ENCODE data around the gene GLMP. TPM values are rescaled to one million over a fixed set of nuclear protein-coding genes. Genes with fewer than 3 reads are reported as not detected.

The GLMP gene
- total RNA-seq, 8 experiments from 2014 or later = 16.3 to 138 (median 33.0) TPM

- in situ Hi-C loops (cut with MboI; ENCODE audit: low pct_unique_long_range_greater_than_20kb in 2 of 9, low sequenced_read_pairs in 9 of 9, unreplicated experiment in 9 of 9) = no loop called here
- peak in 2 of 8 experiments; percentile 65 to 89 for ATAC-seq (replicated peaks in 6 of 8)
- no peaks in the 10 kb centered on the region for H3K4me1 ChIP-seq (replicated peaks in 1 of 2)
- H3K4me3 ChIP-seq = no peak overlapping the region
- H3K27ac ChIP-seq = no peak overlapping the region
Measured at GRCh38 chr1:156308078-156308477, 12.6 kb upstream of the GLMP start.

GRCh38 chr1:156305215-156305614 lies 9.7 kb upstream of the GLMP start:
- 13 to 100% (median 100%) methylated on average over 1 to 2 of the region's 2 CpGs; no CpG with 5 or more reads in 3 of the 10 experiments for WGBS, 10 experiments
- ATAC-seq (replicated peaks in 6 of 8) = no peak
- in situ Hi-C loops (cut with MboI; ENCODE audit: low pct_unique_long_range_greater_than_20kb in 2 of 9, low sequenced_read_pairs in 9 of 9, unreplicated experiment in 9 of 9) = no loop called here

GRCh38 chr1:156303241-156303640 lies 7.8 kb upstream of the GLMP start:
- Histone ChIP-seq H3K4me1 (replicated peaks in 1 of 2) (no peaks in the 10 kb centered on the region), H3K4me3 (no peak overlapping the region), H3K27ac (no peak overlapping the region)
- in situ Hi-C loops (cut with MboI; ENCODE audit: low pct_unique_long_range_greater_than_20kb in 2 of 9, low sequenced_read_pairs in 9 of 9, unreplicated experiment in 9 of 9) = no loop called here
- ATAC-seq (replicated peaks in 6 of 8) = no peak
- WGBS, 10 experiments = 81 to 100% (median 95%) methylated on average over 2 to 4 of the region's 4 CpGs; no CpG with 5 or more reads in 3 of the 10 experiments

More at GRCh38 chr1:156305215-156305614, 9.7 kb upstream of the GLMP start:
- Histone ChIP-seq H3K4me3 (no peak overlapping the region), H3K4me1 (replicated peaks in 1 of 2) (no peaks in the 10 kb centered on the region), H3K27ac (no peak overlapping the region)

GRCh38 chr1:156298852-156299357 lies 3.4 kb upstream of the GLMP start, which contains the start of gene VHLL:
VHLL (minus strand) TSS chr1:156299307; CDS start chr1:156299189, 118 bp downstream.
- no peak within 1 kb of the TSS for H3K4me3 ChIP-seq
- ATAC-seq (replicated peaks in 6 of 8) = peak in 1 of 8 experiments; percentile 7
- in situ Hi-C loops (cut with MboI; ENCODE audit: low pct_unique_long_range_greater_than_20kb in 2 of 9, low sequenced_read_pairs in 9 of 9, unreplicated experiment in 9 of 9) = no loop called here

GRCh38 chr1:156293895-156294294 lies 1.6 kb downstream of the GLMP start:
- Histone ChIP-seq H3K4me3 (no peak overlapping the region), H3K27ac (no peak overlapping the region), H3K4me1 (replicated peaks in 1 of 2) (peaks cover 14 to 19% of the 10 kb centered on the region in 2 donors)
- no peak for ATAC-seq (replicated peaks in 6 of 8)
- in situ Hi-C loops (cut with MboI; ENCODE audit: low pct_unique_long_range_greater_than_20kb in 2 of 9, low sequenced_read_pairs in 9 of 9, unreplicated experiment in 9 of 9) = no loop called here
- 88 to 94% (median 90%) methylated on average over 6 to 9 of the region's 9 CpGs; no CpG with 5 or more reads in 6 of the 10 experiments for WGBS, 10 experiments

More at GRCh38 chr1:156298852-156299357, 3.4 kb upstream of the GLMP start, which contains the start of gene VHLL:
- Histone ChIP-seq H3K4me1 (replicated peaks in 1 of 2) (peaks cover 3 to 6% of the 10 kb centered on the region in 2 donors), H3K27ac (no peak within 1 kb of the TSS)
- WGBS, 10 experiments = 74 to 96% (median 80%) methylated on average over 6 to 19 of the region's 19 CpGs; no CpG with 5 or more reads in 3 of the 10 experiments

- in situ Hi-C loops (cut with MboI; ENCODE audit: low pct_unique_long_range_greater_than_20kb in 2 of 9, low sequenced_read_pairs in 9 of 9, unreplicated experiment in 9 of 9) = no loop called here
- no peak overlapping the region for H3K27ac ChIP-seq
- no peak for ATAC-seq (replicated peaks in 6 of 8)
- 40 to 90% (median 80%) methylated on average over 1 to 7 of the region's 8 CpGs; no CpG with 5 or more reads in 3 of the 10 experiments for WGBS, 10 experiments
- H3K4me3 ChIP-seq = no peak overlapping the region
- H3K4me1 ChIP-seq (replicated peaks in 1 of 2) = peaks cover 14 to 19% of the 10 kb centered on the region in 2 donors
Measured at GRCh38 chr1:156293098-156293434, 2.4 kb downstream of the GLMP start.

GRCh38 chr1:156291226-156292061 lies 4.0 kb downstream of the GLMP start:
- WGBS, 10 experiments = 2 to 40% (median 13%) methylated on average over 2 to 15 of the region's 37 CpGs; no CpG with 5 or more reads in 2 of the 10 experiments
- Histone ChIP-seq H3K4me3 (peak overlapping the region; percentile 22 to 33 (median 29)), H3K27ac (peak overlapping the region; percentile 63 to 83), H3K4me1 (replicated peaks in 1 of 2) (peaks cover 14 to 19% of the 10 kb centered on the region in 2 donors)
- in situ Hi-C loops (cut with MboI; ENCODE audit: low pct_unique_long_range_greater_than_20kb in 2 of 9, low sequenced_read_pairs in 9 of 9, unreplicated experiment in 9 of 9) = no loop called here
- peak; percentile 92 to 98 (median 95) for ATAC-seq (replicated peaks in 6 of 8)

- Histone ChIP-seq H3K4me1 (replicated peaks in 1 of 2) (peaks cover 11 to 14% of the 10 kb centered on the region in 2 donors), H3K27ac (no peak overlapping the region), H3K4me3 (no peak overlapping the region)
- no peak for ATAC-seq (replicated peaks in 6 of 8)
- in situ Hi-C loops (cut with MboI; ENCODE audit: low pct_unique_long_range_greater_than_20kb in 2 of 9, low sequenced_read_pairs in 9 of 9, unreplicated experiment in 9 of 9) = no loop called here
Measured at GRCh38 chr1:156289857-156290256, 5.6 kb downstream of the GLMP start.

GRCh38 chr1:156286061-156286460 lies 9.4 kb downstream of the GLMP start:
- WGBS, 10 experiments = 92 to 100% (median 97%) methylated on average over 1 to 5 of the region's 8 CpGs; no CpG with 5 or more reads in 6 of the 10 experiments
- ATAC-seq (replicated peaks in 6 of 8) = no peak

GRCh38 chr1:156285437-156285836 lies 10.0 kb downstream of the GLMP start:
- peaks cover 15 to 16% of the 10 kb centered on the region in 2 donors for H3K4me1 ChIP-seq (replicated peaks in 1 of 2)
- in situ Hi-C loops (cut with MboI; ENCODE audit: low pct_unique_long_range_greater_than_20kb in 2 of 9, low sequenced_read_pairs in 9 of 9, unreplicated experiment in 9 of 9) = no loop called here
- WGBS, 10 experiments = 86 to 100% methylated on average over 4 to 11 of the region's 21 CpGs; no CpG with 5 or more reads in 8 of the 10 experiments
- no peak overlapping the region for H3K4me3 ChIP-seq
- ATAC-seq (replicated peaks in 6 of 8) = no peak
- no peak overlapping the region for H3K27ac ChIP-seq

More at GRCh38 chr1:156286061-156286460, 9.4 kb downstream of the GLMP start:
- in situ Hi-C loops (cut with MboI; ENCODE audit: low pct_unique_long_range_greater_than_20kb in 2 of 9, low sequenced_read_pairs in 9 of 9, unreplicated experiment in 9 of 9) = no loop called here
- no peak overlapping the region for H3K27ac ChIP-seq
- peaks cover 16 to 17% of the 10 kb centered on the region in 2 donors for H3K4me1 ChIP-seq (replicated peaks in 1 of 2)
- H3K4me3 ChIP-seq = no peak overlapping the region

- 29 to 88% (median 80%) methylated on average over 2 to 4 of the region's 4 CpGs; no CpG with 5 or more reads in 4 of the 10 experiments for WGBS, 10 experiments
Measured at GRCh38 chr1:156284757-156285156, 10.7 kb downstream of the GLMP start.

GRCh38 chr1:156284112-156284511 lies 11.4 kb downstream of the GLMP start, which contains the start of gene TMEM79:
TMEM79 (plus strand) TSS chr1:156284325; CDS start chr1:156285227, 902 bp downstream.
- Histone ChIP-seq H3K4me1 (replicated peaks in 1 of 2) (peaks cover 14% of the 10 kb centered on the region in 2 donors), H3K4me3 (peak within 1 kb of the TSS; percentile 85 to 92 (median 88)), H3K27ac (peak within 1 kb of the TSS; percentile 4 to 42)
- no peak for ATAC-seq (replicated peaks in 6 of 8)
- 50 to 100% (median 92%) methylated on average over 1 to 6 of the region's 7 CpGs; no CpG with 5 or more reads in 1 of the 10 experiments for WGBS, 10 experiments
- in situ Hi-C loops (cut with MboI; ENCODE audit: low pct_unique_long_range_greater_than_20kb in 2 of 9, low sequenced_read_pairs in 9 of 9, unreplicated experiment in 9 of 9) = no loop called here

More at GRCh38 chr1:156284757-156285156, 10.7 kb downstream of the GLMP start:
- Histone ChIP-seq H3K27ac (no peak overlapping the region), H3K4me3 (no peak overlapping the region), H3K4me1 (replicated peaks in 1 of 2) (peaks cover 14% of the 10 kb centered on the region in 2 donors)
- ATAC-seq (replicated peaks in 6 of 8) = no peak
- in situ Hi-C loops (cut with MboI; ENCODE audit: low pct_unique_long_range_greater_than_20kb in 2 of 9, low sequenced_read_pairs in 9 of 9, unreplicated experiment in 9 of 9) = no loop called here

- WGBS, 10 experiments = 33 to 91% (median 60%) methylated on average over 1 of the region's 1 CpG; no CpG with 5 or more reads in 5 of the 10 experiments
- ATAC-seq (replicated peaks in 6 of 8) = no peak
- H3K4me3 ChIP-seq = peak overlapping the region; percentile 85 to 92 (median 88)
Measured at GRCh38 chr1:156283521-156283920, 12.0 kb downstream of the GLMP start.

More at GRCh38 chr1:156283521-156283920, 12.0 kb downstream of the GLMP start:
- Histone ChIP-seq H3K27ac (peak overlapping the region in 1 of 2 donors; percentile 42), H3K4me1 (replicated peaks in 1 of 2) (peaks cover 14% of the 10 kb centered on the region in 2 donors)
- in situ Hi-C loops (cut with MboI; ENCODE audit: low pct_unique_long_range_greater_than_20kb in 2 of 9, low sequenced_read_pairs in 9 of 9, unreplicated experiment in 9 of 9) = no loop called here

Data from motor neuron (in vitro differentiated cells).